GM12878 (cell line): ENCODE data around the gene NCDN.

ENCODE experiments used
- HDAC6 ChIP-seq: fragments of 200-600 bp; sonication (generic); IDR thresholded peaks from one replicate; pipeline ENCODE4 v1.8.0; 2017; ENCODE audit warnings: antibody characterized with exemption; ENCODE audit not compliant: unreplicated experiment
- MYC ChIP-seq: IDR thresholded peaks from 2 replicates; pipeline ENCODE4 v1.6.1; 2011; ENCODE audit warnings: mild to moderate bottlenecking, low read length, moderate library complexity, inconsistent platforms; ENCODE audit not compliant: insufficient read depth, insufficient replicate concordance, insufficient read length, severe bottlenecking

DNA sequence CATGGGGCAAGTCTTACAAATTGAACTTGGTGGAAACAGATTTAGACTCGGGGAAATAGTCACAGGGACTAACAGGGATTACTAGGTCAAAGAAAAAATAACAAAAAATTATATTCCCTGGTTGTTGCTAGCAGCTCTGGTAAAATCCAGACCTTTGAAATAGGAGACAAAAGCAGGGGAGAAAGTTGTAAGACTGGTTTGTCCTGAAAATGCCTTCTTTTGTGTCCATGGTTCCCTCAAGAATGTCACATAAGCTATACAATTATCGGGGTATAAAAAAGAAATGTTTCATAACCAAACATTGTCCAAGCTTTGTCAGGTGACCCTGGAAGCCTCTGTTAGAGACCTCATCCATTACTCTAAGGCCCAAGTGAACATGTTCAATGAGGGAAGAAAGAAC lies 33.5 kb upstream of the NCDN start:
- TF ChIP-seq HDAC6 (no peak), MYC (no peak)
